Glutamatergic neuron (in vitro differentiated cells): ENCODE measurements around the gene WHAMM. TPM values are rescaled to one million over a fixed set of nuclear protein-coding genes. Genes with fewer than 3 reads are reported as not detected.

Experiments
- DNase-seq: peaks from one replicate; pipeline ENCODE4 v3.0.0; 2022
- H3K27ac Mint-ChIP-seq: one replicate; pipeline ENCODE4 v1.8.0; 2020; ENCODE audit warnings: mild to moderate bottlenecking, mixed read lengths, inconsistent platforms; ENCODE audit not compliant: unreplicated experiment
- H3K27me3 Mint-ChIP-seq: one replicate; pipeline ENCODE4 v1.8.0; 2020; ENCODE audit warnings: mild to moderate bottlenecking, moderate library complexity, mixed read lengths, inconsistent platforms; ENCODE audit not compliant: unreplicated experiment
- H3K36me3 Mint-ChIP-seq: one replicate; pipeline ENCODE4 v1.8.0; 2020; ENCODE audit warnings: mild to moderate bottlenecking, mixed read lengths, inconsistent platforms; ENCODE audit not compliant: unreplicated experiment
- H3K4me1 Mint-ChIP-seq: one replicate; pipeline ENCODE4 v1.8.0; 2020; ENCODE audit warnings: mild to moderate bottlenecking, low read depth, mixed read lengths, inconsistent platforms; ENCODE audit not compliant: unreplicated experiment
- H3K4me3 Mint-ChIP-seq: one replicate; pipeline ENCODE4 v1.8.0; 2020; ENCODE audit warnings: mild to moderate bottlenecking, mixed read lengths, inconsistent platforms; ENCODE audit not compliant: unreplicated experiment
- H3K9me3 Mint-ChIP-seq: one replicate; pipeline ENCODE4 v1.8.0; 2020; ENCODE audit warnings: mild to moderate bottlenecking, moderate library complexity, mixed read lengths, inconsistent platforms; ENCODE audit not compliant: unreplicated experiment
- CTCF ChIP-seq: fragments of 200-600 bp; sonication (generic); IDR thresholded peaks from one replicate; pipeline ENCODE4 v1.5.0; 2021; ENCODE audit not compliant: partially characterized antibody, unreplicated experiment
- total RNA-seq: library from RNA; stranded (reverse); fragmentation: NEBNext Ultra II Directional; extraction: Animal tissue kit (Norgen Biotek cat#: 25700); gene quantifications from one replicate; pipeline ENCODE4 v1.2.1, GENCODE V29; 2021; ENCODE audit not compliant: unreplicated experiment

WHAMM gene
- total RNA-seq, 1 donor from 2014 or later = 4.2 TPM

GRCh38 chr15:82870727-82871320 lies 61.4 kb downstream of the WHAMM start:
- DNase-seq = no peak
- Mint-ChIP-seq H3K4me1 (no peaks in the 10 kb centered on the region), H3K36me3 (peaks cover 9% of the 10 kb centered on the region), H3K4me3 (no peak overlapping the region), H3K27me3 (no peaks in the 10 kb centered on the region), H3K27ac (no peak overlapping the region), H3K9me3 (no peaks in the 10 kb centered on the region)
- TF ChIP-seq CTCF = no peak

- DNase-seq = no peak
- Mint-ChIP-seq H3K27ac (no peak overlapping the region), H3K36me3 (peaks cover 5% of the 10 kb centered on the region), H3K4me1 (no peaks in the 10 kb centered on the region), H3K9me3 (no peaks in the 10 kb centered on the region), H3K4me3 (no peak overlapping the region), H3K27me3 (no peaks in the 10 kb centered on the region)
- no peak for TF ChIP-seq CTCF
Observed at GRCh38 chr15:82871358-82871757, 61.9 kb downstream of the WHAMM start.

GRCh38 chr15:82871832-82872484 lies 62.5 kb downstream of the WHAMM start:
- no peak for TF ChIP-seq CTCF
- H3K4me1 Mint-ChIP-seq = no peaks in the 10 kb centered on the region

GRCh38 chr15:82873000-82873680 lies 63.7 kb downstream of the WHAMM start:
- TF ChIP-seq CTCF = no peak
- no peak overlapping the region for H3K27ac Mint-ChIP-seq

More at GRCh38 chr15:82871832-82872484, 62.5 kb downstream of the WHAMM start:
- no peaks in the 10 kb centered on the region for H3K36me3 Mint-ChIP-seq
- H3K9me3 Mint-ChIP-seq = no peaks in the 10 kb centered on the region
- no peak overlapping the region for H3K27ac Mint-ChIP-seq
- DNase-seq = no peak
- H3K4me3 Mint-ChIP-seq = no peak overlapping the region
- no peaks in the 10 kb centered on the region for H3K27me3 Mint-ChIP-seq

GRCh38 chr15:82874267-82874666 lies 64.8 kb downstream of the WHAMM start:
- H3K9me3 Mint-ChIP-seq = peaks cover 2% of the 10 kb centered on the region
- no peak overlapping the region for H3K4me3 Mint-ChIP-seq
- TF ChIP-seq CTCF = no peak
- H3K36me3 Mint-ChIP-seq = no peaks in the 10 kb centered on the region
- H3K4me1 Mint-ChIP-seq = no peaks in the 10 kb centered on the region
- H3K27me3 Mint-ChIP-seq = no peaks in the 10 kb centered on the region
- DNase-seq = no peak
- no peak overlapping the region for H3K27ac Mint-ChIP-seq

More at GRCh38 chr15:82873000-82873680, 63.7 kb downstream of the WHAMM start:
- Mint-ChIP-seq H3K9me3 (no peaks in the 10 kb centered on the region), H3K36me3 (no peaks in the 10 kb centered on the region), H3K4me1 (no peaks in the 10 kb centered on the region), H3K4me3 (no peak overlapping the region), H3K27me3 (no peaks in the 10 kb centered on the region)
- no peak for DNase-seq
